ENCODE data around the gene CTTNBP2NL.

GRCh38 chr1:112363636-112364035 is 32.4 kb upstream of the CTTNBP2NL start:
- TF ChIP-seq CTCF (IDR thresholded peaks at IDR 0.05) (no peak), POLR2A (IDR thresholded peaks at IDR 0.05) (no peak)

Measured in right lobe of liver (tissue), 4 donors.